NCI-H524 treated with DMSO at 0.1 percent for 48 hours (cell line): ENCODE results near the gene RGS6.

Experiments
- DNase-seq: peaks from one replicate; lab custom pipeline; 2025; lab: John Stamatoyannopoulos, UW

The RGS6 gene

DNA sequence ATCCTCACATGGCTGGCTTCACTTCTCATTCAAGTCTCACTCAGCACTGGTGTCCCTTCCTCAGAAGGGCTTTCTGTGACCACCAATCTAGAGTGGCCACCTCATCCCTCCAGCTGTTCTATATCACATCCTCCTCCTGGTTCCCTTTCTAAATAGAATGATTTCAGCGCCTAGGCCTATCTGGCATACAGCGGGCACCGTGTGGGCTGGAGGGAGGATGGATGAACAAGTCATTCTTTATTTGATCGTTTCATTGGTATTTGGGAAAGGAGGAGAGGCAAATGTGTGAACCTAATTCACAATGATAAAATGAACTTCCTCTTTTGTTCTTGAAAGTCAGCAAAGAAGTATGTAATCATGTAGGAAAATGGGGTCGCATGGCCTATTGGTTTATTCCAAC is 567.5 kb downstream of the RGS6 start:
- DNase-seq, result no peak

DNA sequence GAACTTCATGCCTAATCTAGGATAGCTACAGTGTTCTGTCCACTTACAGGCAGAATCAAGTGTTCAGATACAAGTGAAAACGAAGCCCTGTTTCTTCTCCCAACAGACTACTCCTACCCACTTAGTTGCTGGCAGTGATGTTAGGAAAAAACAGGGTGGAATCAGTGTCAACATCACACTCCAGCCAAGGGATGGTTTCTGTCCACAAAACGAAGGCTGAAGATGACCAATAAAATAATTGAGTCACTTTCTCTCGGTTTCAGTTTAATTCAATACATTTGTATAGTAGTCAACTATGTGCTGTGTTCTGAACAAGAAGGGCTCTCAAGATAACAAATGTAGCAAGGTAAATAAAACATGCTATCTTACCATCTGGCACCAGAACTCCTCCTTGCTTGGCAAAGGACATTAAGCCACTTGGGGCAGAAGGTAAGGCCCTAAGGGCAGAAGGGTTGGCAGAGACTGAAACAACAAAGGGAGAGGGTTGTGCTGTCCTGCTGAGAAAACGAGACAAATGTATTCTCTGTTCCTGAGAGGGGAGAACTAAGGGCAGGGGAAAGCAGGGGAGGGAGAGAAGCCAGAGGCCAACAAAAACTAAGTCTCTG is 568.1 kb downstream of the RGS6 start:
- no peak for DNase-seq

DNA sequence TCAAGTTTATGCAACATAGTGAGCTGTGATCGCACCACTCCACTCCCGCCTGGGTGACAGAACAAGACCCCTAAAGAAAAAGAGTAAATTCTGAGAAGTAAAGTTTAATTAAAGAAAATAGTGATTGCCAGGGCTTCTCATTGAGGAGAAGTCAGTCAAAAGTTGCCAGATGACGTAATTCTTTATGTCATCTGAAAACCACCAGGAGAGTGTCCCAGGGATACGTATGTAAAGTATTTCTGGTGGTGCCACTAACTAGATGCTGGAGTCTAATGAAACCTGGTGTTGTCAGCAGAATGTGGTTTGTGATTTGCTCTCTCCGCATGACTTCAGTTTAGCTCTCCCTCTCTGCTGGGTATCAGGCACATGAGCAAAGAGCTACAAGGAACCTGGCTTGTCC is 569.2 kb downstream of the RGS6 start:
- no peak for DNase-seq

DNA sequence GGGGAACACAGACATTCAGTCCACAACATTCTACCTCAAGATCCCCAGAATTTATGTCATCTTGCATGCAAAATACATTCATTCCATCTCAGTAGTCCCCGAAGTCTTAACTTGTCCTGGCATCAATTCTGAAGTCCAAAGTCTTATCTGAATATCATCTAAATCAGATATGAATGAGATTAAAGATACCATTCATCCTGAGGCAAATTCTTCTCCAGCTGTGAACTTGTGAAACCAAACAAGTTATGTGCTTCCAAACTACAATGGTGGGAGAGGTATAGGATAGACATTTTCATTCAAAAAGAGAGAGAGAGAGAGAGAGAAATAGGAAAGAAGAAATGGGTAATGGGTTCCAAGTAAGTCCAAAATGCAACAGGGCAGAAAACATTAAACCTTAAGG is 571.0 kb downstream of the RGS6 start:
- DNase-seq, result no peak

DNA sequence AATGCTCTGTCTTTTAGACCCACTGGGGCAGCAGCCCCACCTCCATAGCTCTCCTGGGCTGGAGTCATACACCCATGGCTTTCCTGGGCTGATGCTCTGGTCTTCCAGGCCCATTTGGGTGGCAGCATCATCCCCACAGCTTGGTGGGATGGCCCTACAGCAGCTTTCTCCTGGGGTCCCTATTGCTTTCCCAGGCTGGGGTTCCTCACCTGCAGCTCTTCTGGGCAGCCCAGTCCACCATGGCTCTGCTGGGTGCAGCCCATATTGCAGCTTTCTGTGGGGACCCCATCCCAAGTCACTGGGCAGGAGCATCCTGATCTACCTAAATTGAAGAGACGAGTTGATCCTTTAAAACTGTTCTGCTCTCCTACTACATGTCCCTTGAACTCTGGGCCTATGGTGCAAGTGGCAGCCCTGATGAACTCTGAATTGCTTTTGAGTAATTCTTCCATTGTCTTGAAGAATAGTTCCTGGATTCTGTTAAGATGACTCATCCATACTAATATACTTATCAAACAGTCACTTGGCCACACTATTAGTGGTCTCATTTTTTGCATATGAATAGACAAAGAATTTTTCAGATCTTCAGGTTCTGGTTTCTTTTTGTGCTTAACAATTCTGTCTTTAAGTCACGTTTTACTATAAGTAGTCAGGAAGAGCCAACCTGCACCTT is 571.6 kb downstream of the RGS6 start:
- DNase-seq, result no peak

DNA sequence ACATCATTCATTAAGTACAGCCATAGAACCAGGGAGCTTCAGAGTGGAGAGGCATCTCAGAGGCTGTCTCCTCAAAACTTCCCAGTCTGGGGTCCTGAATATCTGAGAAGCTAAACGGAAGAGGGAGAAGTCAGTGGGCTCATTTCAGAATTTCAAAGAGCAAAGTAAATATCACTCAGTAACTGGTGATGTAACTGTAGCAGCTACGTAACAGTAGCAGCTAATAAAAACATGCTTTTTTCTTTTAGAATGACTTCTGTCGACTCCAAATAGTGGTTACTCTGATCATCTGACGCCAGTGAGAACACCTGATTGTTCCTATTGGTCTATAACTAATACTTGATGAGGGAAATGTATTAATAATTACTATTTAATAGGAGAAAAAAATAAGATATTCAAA is 578.3 kb downstream of the RGS6 start:
- no peak for DNase-seq

DNA sequence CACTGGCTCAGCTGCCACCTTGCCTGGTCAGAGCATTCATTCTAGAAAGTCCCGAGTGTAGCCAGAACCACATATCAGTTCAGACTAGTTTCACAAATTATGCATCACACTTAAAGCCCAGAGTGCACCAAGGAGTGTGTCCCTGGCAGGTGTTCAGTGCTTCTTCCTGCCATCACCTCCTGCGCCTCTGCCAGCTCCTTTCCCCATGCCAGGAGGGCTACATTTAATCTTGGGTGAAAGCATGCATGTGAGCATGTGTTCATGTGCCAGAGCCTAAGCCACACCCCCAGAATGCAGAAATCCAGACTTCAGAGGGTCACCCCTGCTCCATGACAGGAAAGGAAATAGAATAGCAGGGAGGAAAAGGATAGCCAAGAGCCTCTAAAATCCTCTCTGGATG is 580.1 kb downstream of the RGS6 start:
- no peak for DNase-seq

DNA sequence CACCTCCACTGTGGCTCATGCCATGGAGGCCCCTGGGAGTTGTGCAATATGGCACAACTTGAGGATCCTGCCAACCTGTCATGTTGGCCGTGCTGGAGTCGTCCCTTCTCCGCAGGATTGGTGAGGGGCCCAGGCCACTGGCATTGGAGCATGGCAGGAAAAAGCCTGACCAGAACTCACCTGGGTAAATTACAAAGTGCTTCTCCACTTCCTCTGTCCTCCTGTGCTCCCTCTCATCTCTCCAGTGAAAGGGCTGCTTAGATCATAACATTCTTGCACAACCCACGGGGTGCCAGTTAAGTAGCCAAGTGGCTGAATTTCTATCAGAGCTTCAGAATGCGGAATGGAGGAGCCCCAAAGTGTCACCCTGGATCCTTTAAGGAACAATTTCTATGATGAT is 580.7 kb downstream of the RGS6 start:
- no peak for DNase-seq

DNA sequence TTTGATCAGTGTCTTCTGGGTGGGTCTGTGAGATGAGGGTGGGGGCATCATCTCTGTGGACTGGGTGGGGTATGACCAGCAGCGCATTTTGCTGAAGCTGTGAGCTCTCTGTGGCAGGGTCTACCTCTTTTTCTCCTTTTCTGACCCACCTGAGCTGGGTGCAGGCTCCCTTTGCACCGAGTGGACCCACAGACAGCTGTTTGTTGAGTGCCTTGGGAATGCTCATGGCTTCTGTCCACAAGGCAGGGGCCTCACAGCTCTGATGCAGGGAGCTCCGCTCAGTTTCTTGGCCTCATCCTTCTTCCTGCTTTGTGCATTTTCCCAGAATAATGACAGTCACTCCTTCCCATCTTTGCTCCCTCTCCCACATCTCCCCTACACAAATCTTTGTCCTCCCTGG is 581.1 kb downstream of the RGS6 start:
- DNase-seq, result no peak

DNA sequence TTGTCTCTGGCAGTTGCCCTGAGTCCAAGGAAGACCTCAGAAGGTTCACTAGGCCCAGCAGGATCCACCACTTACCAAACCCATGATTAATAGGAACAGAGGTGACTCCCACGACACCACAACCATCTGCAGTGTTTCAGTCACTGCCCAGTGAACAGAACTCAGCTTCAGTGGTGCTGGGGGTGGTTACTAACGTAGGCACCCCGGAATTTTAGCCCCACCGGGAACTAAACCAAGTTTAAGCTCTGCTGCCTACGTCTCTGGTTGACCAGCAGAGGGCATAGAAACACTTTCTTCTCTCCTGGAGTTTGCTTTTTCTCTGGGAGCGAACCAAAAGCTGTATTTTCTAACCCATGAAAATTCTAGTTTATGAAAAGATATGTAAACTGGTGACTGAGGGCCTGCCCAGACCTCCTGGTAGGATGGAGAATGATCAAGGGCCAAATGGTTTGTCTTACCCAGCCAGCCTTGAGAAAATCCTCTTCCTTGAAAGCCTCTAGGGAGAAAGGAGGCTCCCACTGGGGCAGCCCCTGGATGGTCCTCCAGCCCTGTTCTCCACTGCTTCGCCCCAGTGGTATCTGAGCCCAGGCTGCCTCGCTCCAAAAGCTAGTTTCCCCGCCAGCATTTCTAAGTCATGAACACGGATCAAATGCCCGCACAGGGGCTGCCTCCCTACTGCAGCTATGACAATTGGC is 581.9 kb downstream of the RGS6 start:
- DNase-seq, result peak; percentile 21

DNA sequence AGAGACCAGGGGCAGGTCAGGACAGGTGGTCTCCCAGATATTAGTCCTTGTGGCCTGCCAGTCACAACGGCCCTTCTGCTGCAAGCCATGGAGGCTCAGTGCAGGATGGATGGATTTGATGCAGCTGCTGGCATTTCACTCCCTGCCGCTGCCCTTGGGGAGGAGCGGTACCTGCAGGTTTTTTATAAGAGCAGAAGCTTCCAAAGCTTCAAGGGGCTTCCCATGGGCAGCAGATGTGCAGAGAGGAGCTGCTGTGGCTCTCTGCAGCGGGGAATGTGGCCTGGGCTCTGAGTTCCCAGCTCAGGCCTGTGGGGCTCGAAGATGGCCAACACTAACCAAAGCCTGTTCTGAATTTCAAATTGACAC is 582.4 kb downstream of the RGS6 start:
- no peak for DNase-seq

DNA sequence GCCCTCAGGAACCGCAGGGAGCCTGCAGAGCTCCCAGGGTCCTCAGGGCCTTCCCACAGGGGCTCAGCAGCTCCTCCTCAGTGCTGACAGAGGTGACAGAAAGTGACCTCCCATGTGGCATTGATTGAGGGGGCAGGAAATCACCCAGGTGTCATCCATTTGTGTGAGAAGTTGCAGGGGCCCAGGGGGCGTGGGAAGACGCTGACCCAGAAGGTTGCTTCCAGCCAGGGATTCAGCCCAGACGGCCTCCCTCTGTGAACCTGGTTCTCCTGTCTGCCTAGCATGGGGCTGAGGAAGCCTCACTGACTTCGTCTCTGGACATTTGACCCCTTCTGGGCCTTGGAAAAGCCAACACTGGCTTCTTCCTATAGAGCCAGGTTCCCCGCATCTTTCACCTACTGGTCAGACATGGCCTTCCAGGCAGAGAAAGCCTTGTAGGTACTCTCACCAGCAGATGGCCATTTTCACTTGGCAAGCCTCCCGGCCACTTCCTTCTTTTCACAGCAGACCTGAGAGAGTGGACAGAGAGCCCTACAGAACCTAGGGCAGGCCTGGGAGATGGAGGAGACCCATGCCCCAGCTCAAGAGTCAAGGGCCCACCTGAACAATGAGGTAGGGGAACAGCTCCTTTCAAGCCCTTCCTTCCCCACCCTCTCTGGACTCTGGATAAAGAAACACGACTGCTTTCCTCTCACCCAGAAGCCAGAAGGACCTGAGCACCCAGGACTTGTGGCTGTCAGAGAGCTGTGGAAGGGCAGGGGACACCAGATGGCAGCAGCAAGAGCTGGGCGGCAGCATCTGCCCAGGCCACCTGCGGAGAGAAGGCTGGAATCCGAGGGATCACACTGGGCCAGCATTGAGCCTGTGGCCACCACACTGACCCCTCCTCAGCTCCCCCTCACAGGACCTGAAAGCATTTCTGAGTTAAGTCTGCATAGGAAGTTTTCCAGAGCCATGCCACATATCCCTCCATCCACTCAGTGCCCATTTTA is 583.8 kb downstream of the RGS6 start:
- peak; percentile 64 for DNase-seq

DNA sequence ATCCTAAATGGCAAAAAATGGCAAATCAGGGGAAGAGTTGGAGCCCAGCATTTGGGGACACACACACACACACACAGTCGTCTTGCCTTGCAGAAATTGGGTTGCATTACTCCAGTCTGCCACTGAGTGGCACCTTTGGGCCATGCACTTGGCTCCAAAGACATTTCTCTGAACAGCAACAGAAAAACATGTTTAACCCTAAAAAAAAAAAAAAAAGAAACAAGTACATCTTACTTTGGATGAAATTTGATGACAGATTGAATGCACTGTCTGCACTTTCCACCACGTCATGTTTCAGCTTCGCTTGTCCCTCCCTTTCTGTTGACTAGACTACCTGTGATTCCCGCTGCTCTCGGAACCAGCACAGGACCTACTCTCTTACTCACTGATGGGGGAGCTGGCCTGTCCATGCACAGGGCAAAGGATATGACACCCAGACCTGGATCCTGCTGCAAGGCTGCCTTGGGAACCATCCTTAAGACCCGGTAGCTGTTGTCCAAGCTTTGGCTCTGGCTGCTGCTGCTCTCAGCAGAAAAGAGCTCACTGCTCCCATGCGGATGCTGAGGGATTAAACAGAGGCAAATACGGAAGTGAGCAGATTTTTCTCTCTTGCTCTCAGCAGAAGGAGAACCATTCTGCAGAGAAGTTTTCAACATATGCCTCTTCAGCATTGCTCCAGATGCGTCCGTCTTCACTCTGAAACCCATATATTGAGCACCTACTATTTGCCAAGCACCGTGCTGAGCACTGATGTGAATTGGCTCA is 584.9 kb downstream of the RGS6 start:
- peak; percentile 67 for DNase-seq

DNA sequence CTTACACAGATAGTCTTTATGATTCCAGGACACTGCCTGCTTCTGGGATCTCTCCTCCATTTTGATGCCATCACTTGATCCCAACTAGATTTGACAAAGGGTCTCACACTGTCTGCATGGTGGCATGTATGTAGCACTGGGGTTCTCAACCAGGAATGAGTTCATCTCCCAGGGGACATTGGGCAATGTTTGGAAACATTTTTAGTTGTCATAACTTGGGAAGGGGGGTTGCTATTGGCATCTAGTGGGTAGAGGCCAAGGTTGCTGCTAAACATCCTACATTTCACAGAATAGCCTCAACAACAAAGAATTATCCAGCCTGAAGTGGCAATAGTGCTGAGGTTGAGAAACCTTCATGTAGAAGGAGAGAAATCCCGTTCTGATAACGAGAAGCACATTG is 585.5 kb downstream of the RGS6 start:
- no peak for DNase-seq

DNA sequence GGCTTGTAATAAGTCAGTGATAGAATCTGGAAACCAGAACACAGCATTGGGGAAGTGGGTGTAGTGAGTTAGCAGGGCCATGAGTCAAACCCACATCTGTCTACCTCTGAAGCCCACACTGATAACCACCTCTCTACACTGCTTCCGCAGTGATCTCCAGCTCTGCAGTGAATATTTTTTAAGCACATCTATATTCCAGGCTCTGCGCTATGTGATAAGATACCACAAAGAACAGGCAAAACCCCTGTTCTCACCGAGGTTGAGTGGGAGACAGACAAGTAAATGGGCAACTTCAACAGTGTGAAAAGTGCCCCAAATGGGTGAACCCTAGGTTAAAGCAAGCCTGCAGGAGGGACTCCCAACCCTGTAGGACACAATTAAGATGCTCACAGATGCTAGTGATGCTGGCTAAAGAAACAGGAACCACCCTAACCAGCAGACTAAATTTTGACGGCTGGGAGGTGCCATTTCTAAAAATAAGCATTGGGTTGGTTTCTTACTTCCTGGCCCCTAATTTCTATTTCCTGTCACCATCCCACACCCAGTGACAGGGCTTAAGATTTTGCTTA is 586.7 kb downstream of the RGS6 start:
- no peak for DNase-seq

DNA sequence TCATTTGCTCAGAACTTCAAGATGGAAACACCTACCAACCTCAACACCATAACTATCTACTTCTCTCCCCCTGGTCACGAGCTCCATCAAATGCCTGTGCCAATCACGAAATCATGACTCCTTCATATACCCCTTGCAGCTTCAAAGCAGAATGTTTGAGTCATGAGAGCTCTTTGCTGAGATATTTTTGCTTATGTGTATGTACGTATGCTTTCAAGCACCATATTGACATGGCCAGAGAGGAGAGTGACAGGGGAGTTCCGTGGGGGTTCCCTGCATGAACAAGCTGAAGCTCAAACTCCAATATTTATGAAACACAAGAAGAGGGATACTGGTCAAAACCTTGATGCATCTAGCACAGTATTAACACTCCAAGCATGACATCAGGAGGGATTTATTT is 587.3 kb downstream of the RGS6 start:
- DNase-seq, result no peak

DNA sequence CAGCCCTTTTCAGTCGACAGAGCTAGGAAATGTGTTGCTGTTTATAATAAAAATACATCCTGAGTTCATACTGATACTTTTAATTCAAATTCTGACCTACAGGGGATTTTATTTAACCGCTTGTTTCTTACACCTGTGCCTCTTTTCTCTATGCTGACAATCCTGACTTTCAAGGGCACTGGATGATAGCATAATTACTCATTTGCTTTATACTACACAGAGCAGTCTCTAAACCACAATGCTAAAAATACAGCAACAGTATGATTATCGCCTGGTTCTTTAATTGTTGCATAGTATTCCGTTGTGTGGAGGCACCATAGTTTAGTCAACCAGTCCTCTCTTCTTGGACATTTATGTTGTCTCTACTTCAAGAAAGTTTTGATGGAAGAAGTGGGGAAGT is 588.8 kb downstream of the RGS6 start:
- no peak for DNase-seq

DNA sequence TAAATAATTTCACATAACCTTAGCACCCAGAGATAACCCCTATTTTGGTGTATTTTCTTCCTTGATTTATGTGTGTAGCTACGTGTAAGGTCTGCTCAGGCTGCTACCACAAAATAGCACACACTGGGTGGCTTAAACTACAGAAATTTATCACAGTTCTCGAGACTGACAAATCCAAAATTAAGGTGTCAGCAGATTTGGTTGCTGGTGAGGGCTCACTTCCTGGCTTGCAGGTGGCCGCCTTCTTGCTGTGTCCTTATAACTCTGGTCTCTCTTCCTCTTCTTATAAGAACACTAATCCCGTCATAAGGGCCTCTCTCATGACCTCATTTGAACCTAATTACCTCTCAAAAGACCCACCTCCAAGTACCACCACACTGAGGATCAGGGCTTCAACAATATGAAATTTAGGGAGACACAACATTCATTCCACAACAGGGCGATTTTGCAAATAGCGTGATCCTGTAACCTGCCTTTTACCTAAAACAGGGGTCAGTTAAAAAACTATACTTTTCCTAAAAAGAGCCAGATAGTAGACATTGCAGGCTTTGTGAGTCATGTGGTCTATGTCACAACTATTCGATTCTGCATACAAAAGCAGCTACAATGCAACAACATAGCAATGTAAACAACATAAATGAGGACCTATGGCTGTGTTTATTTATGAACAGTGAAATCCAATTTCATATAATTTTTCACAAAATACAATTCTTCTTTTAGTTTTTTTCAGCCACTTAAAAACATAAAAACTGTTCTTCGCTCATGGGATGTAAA is 589.9 kb downstream of the RGS6 start:
- no peak for DNase-seq

DNA sequence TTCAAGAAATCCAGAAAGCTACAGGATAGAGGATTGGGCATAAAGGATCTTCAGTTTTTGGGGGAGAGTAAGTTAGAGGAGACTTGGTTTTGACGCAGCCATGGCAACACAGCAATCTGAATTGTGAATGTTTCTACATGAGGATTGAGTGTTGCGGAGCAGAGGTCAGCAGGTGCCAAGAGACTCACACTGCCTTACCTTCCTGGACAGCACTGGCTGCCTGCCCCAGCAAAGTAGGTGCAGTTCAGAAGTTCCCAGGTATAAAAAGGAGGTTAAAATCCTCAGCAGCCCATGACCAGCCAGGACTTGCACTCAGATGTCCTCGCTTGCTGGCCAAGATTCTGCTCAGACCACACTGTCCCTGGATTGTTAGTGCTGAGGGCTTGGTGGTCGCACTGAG is 590.6 kb downstream of the RGS6 start:
- DNase-seq, result no peak

DNA sequence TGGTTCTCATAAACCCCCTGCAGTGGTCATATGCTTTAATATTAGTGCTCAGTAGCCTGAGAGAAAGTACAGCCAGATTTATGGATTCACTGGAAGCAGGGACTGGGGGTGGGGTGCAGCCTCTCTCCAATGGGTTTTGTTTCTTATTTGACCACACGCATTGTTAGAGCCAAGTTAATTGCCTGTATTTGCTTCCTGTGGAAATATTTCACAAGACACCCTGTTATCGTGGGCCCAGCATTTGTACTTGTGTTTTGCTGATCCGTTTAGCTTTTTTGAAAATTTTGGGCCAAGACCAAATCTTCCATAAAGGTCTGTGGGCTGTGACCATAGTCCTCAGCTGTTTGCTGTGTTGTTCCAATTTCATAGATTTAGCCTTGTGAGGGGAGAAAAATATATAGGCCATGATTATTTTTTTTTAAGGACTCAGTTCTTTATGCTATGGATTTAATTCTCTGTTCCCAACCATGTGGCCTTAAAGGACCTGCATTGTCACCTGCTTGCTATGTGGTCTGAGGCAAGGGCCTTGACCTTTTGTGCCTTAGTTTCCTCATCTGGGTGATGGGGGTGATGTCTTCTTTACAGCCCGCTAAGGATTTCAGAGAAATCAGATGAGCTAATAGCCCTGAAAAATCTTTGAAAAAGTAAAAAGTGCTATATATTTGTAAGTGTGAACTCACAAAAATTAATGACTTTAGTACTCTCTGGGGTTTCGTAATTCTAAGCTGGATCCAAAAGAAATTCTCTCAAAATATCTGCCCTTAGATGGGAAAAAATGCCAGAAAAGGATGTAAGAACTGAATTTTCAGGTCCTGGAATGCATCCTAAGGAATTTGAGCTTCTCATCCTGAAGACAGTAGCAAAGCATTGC is 591.4 kb downstream of the RGS6 start:
- DNase-seq, result no peak
